Measurements from ENCODE around the gene CSNK1G1.

Gene CSNK1G1

GRCh38 chr15:64315216-64315615 is 40.8 kb downstream of the CSNK1G1 start:
- peaks cover 13% of the 10 kb centered on the region for H3K9me3 Mint-ChIP-seq
- peaks cover 12% of the 10 kb centered on the region for H3K36me3 Mint-ChIP-seq (ENCODE audit: low read depth)
- peaks cover 2% of the 10 kb centered on the region for H3K27me3 Mint-ChIP-seq (ENCODE audit: low read depth, poor library complexity)
- DNase-seq, result no peak
- TF ChIP-seq, protein P1, sequence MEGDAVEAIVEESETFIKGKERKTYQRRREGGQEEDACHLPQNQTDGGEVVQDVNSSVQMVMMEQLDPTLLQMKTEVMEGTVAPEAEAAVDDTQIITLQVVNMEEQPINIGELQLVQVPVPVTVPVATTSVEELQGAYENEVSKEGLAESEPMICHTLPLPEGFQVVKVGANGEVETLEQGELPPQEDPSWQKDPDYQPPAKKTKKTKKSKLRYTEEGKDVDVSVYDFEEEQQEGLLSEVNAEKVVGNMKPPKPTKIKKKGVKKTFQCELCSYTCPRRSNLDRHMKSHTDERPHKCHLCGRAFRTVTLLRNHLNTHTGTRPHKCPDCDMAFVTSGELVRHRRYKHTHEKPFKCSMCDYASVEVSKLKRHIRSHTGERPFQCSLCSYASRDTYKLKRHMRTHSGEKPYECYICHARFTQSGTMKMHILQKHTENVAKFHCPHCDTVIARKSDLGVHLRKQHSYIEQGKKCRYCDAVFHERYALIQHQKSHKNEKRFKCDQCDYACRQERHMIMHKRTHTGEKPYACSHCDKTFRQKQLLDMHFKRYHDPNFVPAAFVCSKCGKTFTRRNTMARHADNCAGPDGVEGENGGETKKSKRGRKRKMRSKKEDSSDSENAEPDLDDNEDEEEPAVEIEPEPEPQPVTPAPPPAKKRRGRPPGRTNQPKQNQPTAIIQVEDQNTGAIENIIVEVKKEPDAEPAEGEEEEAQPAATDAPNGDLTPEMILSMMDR (IDR thresholded peaks at IDR 0.05), result no peak
- peak overlapping the region; percentile 92 for H3K27ac Mint-ChIP-seq
- H3K4me1 Mint-ChIP-seq, result peaks cover 8% of the 10 kb centered on the region
- H3K4me3 Mint-ChIP-seq, result no peak overlapping the region

- TF ChIP-seq, protein P1 (IDR thresholded peaks at IDR 0.05), result no peak
- Mint-ChIP-seq H3K4me1 (peaks cover 5% of the 10 kb centered on the region), H3K27ac (no peak overlapping the region), H3K4me3 (no peak overlapping the region), H3K27me3 (ENCODE audit: low read depth, poor library complexity) (peaks cover 2% of the 10 kb centered on the region), H3K36me3 (ENCODE audit: low read depth) (peaks cover 15% of the 10 kb centered on the region), H3K9me3 (peaks cover 13% of the 10 kb centered on the region)
- no peak for DNase-seq
Measured at GRCh38 chr15:64314456-64314855, 41.5 kb downstream of the CSNK1G1 start.

- no peak for DNase-seq
- Mint-ChIP-seq H3K27me3 (ENCODE audit: low read depth, poor library complexity) (peaks cover 2% of the 10 kb centered on the region), H3K4me3 (no peak overlapping the region), H3K9me3 (peaks cover 23% of the 10 kb centered on the region), H3K4me1 (peaks cover 5% of the 10 kb centered on the region), H3K27ac (peak overlapping the region; percentile 42), H3K36me3 (ENCODE audit: low read depth) (peaks cover 38% of the 10 kb centered on the region)
- TF ChIP-seq, protein P1 (IDR thresholded peaks at IDR 0.05), result no peak
Measured at GRCh38 chr15:64311566-64311965, 44.4 kb downstream of the CSNK1G1 start.

GRCh38 chr15:64310036-64310435 is 45.9 kb downstream of the CSNK1G1 start:
- peak overlapping the region; percentile 39 for H3K27ac Mint-ChIP-seq
- DNase-seq, result no peak
- no peaks in the 10 kb centered on the region for H3K4me1 Mint-ChIP-seq
- TF ChIP-seq, protein P1 (IDR thresholded peaks at IDR 0.05), result no peak
- peaks cover 50% of the 10 kb centered on the region for H3K36me3 Mint-ChIP-seq (ENCODE audit: low read depth)
- H3K4me3 Mint-ChIP-seq, result no peak overlapping the region
- H3K9me3 Mint-ChIP-seq, result peaks cover 28% of the 10 kb centered on the region
- H3K27me3 Mint-ChIP-seq (ENCODE audit: low read depth, poor library complexity), result peaks cover 2% of the 10 kb centered on the region

DNA sequence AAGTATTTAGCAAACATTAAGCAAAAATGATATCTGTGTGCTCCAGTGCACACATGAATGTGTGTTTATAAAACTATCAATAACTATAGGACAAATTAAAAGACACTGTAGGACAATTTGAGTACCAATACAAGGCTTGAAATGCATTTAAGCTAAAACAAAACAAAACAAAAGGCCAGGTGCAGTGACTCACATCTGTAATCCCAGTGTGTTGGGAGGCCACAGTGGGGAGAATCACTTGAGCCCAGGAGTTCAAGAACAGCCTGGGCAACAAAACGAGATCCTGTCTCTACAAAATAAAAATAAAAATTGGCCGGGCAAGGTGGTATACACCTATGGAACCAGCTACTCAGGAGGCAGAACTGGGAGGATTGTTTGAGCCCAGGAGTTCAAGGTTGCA is 50.7 kb downstream of the CSNK1G1 start:
- Mint-ChIP-seq H3K27ac (peak overlapping the region; percentile 50), H3K4me1 (no peaks in the 10 kb centered on the region), H3K27me3 (ENCODE audit: low read depth, poor library complexity) (no peaks in the 10 kb centered on the region), H3K9me3 (peaks cover 14% of the 10 kb centered on the region), H3K4me3 (no peak overlapping the region), H3K36me3 (ENCODE audit: low read depth) (peaks cover 55% of the 10 kb centered on the region)
- TF ChIP-seq, protein P1 (IDR thresholded peaks at IDR 0.05), result no peak
- no peak for DNase-seq

DNA sequence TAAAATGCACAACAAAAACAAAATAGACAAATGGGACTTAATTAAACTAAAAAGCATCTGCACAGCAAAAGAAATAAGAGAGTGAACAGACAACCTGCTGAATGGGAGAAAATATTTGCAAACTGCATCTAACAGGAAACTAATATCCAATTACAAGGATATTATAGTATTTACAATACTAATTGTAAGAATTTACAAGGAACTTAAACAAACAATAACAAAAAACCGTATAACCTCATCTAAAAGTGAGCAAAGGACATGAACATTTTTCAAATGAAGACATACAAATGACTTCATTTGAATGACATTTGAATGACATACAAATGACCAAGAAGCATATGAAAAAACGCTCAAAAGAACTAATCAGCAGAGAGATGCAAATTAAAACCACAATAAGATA is 66.4 kb downstream of the CSNK1G1 start:
- TF ChIP-seq, protein P1 (IDR thresholded peaks at IDR 0.05), result no peak
- peaks cover 7% of the 10 kb centered on the region for H3K4me1 Mint-ChIP-seq
- H3K36me3 Mint-ChIP-seq (ENCODE audit: low read depth), result no peaks in the 10 kb centered on the region
- H3K9me3 Mint-ChIP-seq, result no peaks in the 10 kb centered on the region
- H3K4me3 Mint-ChIP-seq, result no peak overlapping the region
- no peak for DNase-seq
- H3K27ac Mint-ChIP-seq, result no peak overlapping the region
- peaks cover 4% of the 10 kb centered on the region for H3K27me3 Mint-ChIP-seq (ENCODE audit: low read depth, poor library complexity)

All from nephron progenitor cell (in vitro differentiated cells).